ENCODE data around the gene CLSTN3. TPM values are rescaled to one million over a fixed set of nuclear protein-coding genes. Genes with fewer than 3 reads are reported as not detected.

Gene CLSTN3
- total RNA-seq, 1 donor from 2014 or later: 57.5 TPM

DNA sequence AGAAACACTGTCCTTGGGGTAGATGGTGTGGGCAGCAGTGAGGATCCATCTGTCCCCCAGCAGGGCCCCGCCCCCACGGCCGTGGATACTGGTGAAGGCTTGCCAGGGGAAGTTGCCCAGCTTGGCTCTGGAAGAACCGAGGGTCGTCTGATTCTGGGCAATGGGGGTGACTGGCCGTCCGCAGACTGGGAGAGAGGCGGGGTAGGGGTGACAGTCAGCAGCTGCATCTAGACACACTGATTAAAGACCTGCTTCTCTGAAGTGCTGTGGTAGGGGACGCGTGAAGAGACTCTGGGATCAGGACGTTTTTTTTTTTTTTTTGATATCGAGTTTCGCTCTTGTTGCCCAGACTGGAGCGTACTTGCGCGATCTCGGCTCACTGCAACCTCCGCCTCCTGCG, 33.2 kb upstream of the CLSTN3 start:
- no peak for DNase-seq (ENCODE audit: low read depth)
- H3K4me3 ChIP-seq (ENCODE audit: low read depth, low read length): no peak overlapping the region
- TF ChIP-seq, protein P1, sequence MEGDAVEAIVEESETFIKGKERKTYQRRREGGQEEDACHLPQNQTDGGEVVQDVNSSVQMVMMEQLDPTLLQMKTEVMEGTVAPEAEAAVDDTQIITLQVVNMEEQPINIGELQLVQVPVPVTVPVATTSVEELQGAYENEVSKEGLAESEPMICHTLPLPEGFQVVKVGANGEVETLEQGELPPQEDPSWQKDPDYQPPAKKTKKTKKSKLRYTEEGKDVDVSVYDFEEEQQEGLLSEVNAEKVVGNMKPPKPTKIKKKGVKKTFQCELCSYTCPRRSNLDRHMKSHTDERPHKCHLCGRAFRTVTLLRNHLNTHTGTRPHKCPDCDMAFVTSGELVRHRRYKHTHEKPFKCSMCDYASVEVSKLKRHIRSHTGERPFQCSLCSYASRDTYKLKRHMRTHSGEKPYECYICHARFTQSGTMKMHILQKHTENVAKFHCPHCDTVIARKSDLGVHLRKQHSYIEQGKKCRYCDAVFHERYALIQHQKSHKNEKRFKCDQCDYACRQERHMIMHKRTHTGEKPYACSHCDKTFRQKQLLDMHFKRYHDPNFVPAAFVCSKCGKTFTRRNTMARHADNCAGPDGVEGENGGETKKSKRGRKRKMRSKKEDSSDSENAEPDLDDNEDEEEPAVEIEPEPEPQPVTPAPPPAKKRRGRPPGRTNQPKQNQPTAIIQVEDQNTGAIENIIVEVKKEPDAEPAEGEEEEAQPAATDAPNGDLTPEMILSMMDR (conservative IDR thresholded peaks at IDR 0.05; ENCODE audit: low read depth, low read length): no peak

DNA sequence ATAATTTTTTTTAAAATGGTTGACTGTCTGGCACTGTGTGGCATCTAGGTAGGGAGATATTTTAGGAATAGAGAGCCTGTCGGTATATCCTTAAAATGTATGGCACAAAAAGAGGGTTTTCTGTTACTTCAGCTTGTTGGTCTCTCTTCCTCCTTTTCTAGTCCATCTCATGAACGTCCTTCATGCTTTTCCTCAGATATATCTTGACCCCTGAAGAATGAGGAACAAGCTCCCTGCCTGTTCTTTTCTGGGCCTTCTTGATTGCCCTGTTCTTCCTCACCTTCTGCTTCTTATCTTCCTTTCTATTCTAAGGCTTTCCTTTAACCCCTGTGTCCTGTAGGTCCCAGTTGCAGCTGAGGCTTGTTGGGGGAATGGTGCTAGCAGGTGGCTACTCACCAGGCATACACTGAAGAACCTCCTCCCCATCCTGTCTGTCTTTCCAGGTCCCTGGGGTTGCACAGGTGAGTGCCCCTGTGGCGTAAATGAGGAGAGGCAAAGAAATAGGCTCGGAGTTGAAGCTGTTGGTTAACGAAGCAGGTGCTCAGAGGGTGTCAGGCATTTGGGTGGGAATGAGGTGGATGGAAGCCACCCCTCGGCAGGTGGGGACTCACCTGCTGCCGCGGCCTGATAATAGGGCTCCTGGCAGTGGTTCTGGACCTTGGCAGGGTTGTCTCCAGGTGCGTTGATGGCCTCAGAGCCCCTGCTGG, 30.7 kb upstream of the CLSTN3 start:
- no peak for DNase-seq (ENCODE audit: low read depth)
- TF ChIP-seq, protein P1 (conservative IDR thresholded peaks at IDR 0.05; ENCODE audit: low read depth, low read length): no peak
- H3K4me3 ChIP-seq (ENCODE audit: low read depth, low read length): no peak overlapping the region

DNA sequence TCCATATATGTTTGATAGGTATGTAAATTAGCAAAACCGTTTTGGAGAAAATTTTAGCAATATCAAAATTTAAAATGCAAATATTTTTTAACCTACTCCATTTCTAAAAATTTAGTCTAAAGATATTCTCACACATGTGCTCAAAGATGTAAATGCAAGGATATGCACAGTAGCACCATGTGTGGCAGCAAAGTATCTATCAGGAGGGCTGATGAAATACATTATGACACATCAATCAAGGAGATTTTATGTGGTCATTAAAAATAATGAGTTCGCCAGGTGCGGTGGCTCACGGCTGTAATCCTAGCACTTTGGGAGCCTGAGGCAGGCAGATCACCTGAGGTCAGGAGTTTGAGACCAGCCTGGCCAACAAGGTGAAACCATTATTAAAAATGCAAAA, 29.9 kb upstream of the CLSTN3 start:
- DNase-seq (ENCODE audit: low read depth): no peak
- TF ChIP-seq, protein P1 (conservative IDR thresholded peaks at IDR 0.05; ENCODE audit: low read depth, low read length): no peak
- H3K4me3 ChIP-seq (ENCODE audit: low read depth, low read length): no peak overlapping the region

DNA sequence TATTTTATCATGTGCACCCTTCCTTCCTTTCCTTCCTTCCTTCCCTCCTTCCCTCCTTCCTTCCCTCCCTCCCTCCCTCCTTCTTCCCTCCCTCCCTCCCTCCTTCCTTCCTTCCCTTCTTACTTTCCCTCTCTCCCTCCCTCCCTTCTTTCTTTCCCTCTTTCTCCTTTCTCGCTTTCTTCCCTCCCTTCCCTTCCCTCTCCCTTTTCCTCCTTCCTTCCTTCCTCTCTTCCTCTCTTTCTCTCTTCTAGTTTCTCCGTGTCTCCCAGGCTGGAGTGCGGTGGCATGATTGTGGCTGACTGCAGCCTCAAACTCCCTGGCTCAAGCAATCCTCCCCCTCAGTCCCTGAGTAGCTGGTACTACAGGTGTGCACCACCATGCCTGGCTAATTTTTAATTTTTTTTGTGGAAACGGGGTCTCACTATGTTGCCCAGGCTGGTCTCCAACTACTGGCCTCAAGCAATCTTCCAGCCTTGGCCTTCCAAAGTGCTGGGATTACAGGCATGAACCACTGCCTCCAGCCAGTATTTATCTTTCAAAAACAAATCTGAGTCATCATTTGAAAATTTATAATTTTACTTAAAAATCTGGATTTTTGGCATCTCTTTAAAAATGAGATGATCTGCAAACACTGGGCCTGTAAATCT, 29.0 kb upstream of the CLSTN3 start:
- TF ChIP-seq, protein P1 (conservative IDR thresholded peaks at IDR 0.05; ENCODE audit: low read depth, low read length): no peak
- DNase-seq (ENCODE audit: low read depth): no peak
- H3K4me3 ChIP-seq (ENCODE audit: low read depth, low read length): no peak overlapping the region

DNA sequence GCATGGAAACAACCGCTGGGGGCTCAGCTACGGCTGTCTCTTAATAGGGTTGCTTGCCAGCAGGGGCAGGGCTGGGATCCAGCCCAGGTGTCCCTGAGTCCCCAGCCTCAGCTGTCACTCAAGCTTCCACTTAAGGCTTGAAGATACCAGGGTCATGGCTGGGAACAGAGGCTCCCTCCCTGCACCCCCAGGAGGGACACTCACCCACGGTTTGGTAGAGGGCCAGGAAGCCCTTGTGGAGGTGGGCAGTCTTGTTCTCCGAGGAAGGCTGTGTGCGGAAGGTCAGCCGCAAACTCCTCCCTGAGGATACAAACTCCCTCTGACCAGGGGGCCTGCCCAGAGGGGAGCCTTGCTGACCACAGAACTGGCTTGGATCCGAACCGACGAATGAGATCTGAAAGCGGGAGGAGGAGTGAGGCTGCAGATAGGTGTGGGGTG, 28.5 kb upstream of the CLSTN3 start:
- DNase-seq (ENCODE audit: low read depth): no peak
- TF ChIP-seq, protein P1 (conservative IDR thresholded peaks at IDR 0.05; ENCODE audit: low read depth, low read length): no peak
- no peak overlapping the region for H3K4me3 ChIP-seq (ENCODE audit: low read depth, low read length)

DNA sequence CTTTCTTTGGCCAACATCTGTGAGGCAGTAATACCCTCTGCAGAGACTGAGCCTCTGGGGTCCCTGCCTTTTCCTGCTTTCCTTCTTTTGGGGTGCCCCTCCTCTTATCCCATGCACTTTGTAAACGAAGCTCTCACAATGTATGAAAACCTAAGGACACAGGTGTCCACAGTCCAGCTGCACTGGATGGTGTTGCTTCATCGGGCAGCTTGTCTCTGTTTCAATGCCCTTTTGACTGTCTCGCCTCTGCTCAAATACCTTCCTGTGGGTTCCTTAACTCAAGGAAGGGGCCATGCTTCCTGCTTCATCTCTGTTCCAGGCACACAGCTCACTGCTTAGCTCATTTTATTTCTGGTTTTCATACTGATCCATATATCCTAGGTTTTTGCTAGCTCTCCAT, 27.6 kb upstream of the CLSTN3 start:
- TF ChIP-seq, protein P1 (conservative IDR thresholded peaks at IDR 0.05; ENCODE audit: low read depth, low read length): no peak
- H3K4me3 ChIP-seq (ENCODE audit: low read depth, low read length): no peak overlapping the region
- no peak for DNase-seq (ENCODE audit: low read depth)
